HEK293 (cell line): Measurements from ENCODE around the gene RPL10A.

Experiments
- BCL6B ChIP-seq: fragments of 450-650 bp; formaldehyde crosslinking; IDR thresholded peaks from 2 replicates; pipeline ENCODE4 v1.5.1; 2017; ENCODE audit warnings: missing biosample characterization, missing genetic modification characterization
- HIC1 ChIP-seq: fragments of 450-650 bp; formaldehyde crosslinking; IDR thresholded peaks from 2 replicates; pipeline ENCODE4 v1.5.1; 2016; ENCODE audit warnings: missing biosample characterization, missing genetic modification characterization
- INSM2 ChIP-seq: fragments of 450-650 bp; formaldehyde crosslinking; IDR thresholded peaks from 2 replicates; pipeline ENCODE4 v1.5.1; 2016; ENCODE audit warnings: missing biosample characterization, missing genetic modification characterization
- KLF10 ChIP-seq: fragments of 450-650 bp; IDR thresholded peaks from 2 replicates; pipeline ENCODE4 v1.5.1; 2018; ENCODE audit warnings: missing biosample characterization, mild to moderate bottlenecking, missing genetic modification characterization
- KLF7 ChIP-seq: fragments of 450-650 bp; formaldehyde crosslinking; IDR thresholded peaks from 2 replicates; pipeline ENCODE4 v1.5.1; 2016; ENCODE audit warnings: missing biosample characterization, missing genetic modification characterization, borderline replicate concordance
- KLF8 ChIP-seq: fragments of 450-650 bp; formaldehyde crosslinking; IDR thresholded peaks from 2 replicates; pipeline ENCODE4 v1.5.1; 2016; ENCODE audit warnings: missing biosample characterization, missing genetic modification characterization
- MEIS1 ChIP-seq: sonication (generic); formaldehyde crosslinking; IDR thresholded peaks from 2 replicates; pipeline ENCODE4 v1.8.1; 2022; ENCODE audit warnings: missing genetic modification reagents, mild to moderate bottlenecking, borderline replicate concordance
- SETDB1 ChIP-seq: IDR thresholded peaks from one replicate; pipeline ENCODE4 v1.6.1; 2017; ENCODE audit warnings: mild to moderate bottlenecking, low read length, moderate library complexity, mixed read lengths; ENCODE audit not compliant: insufficient read length
- SP2 ChIP-seq: fragments of 450-650 bp; formaldehyde crosslinking; IDR thresholded peaks from 2 replicates; pipeline ENCODE4 v1.5.1; 2016; ENCODE audit warnings: missing biosample characterization, missing genetic modification characterization
- SP3 ChIP-seq: fragments of 450-650 bp; formaldehyde crosslinking; IDR thresholded peaks from 2 replicates; pipeline ENCODE4 v1.5.1; 2016; ENCODE audit warnings: missing biosample characterization, missing genetic modification characterization
- TSHZ1 ChIP-seq: fragments of 450-650 bp; formaldehyde crosslinking; IDR thresholded peaks from 2 replicates; pipeline ENCODE4 v1.5.1; 2016; ENCODE audit warnings: missing biosample characterization, missing genetic modification characterization, borderline replicate concordance
- ZBTB1 ChIP-seq: fragments of 450-650 bp; formaldehyde crosslinking; IDR thresholded peaks from 2 replicates; pipeline ENCODE4 v1.5.1; 2016; ENCODE audit warnings: missing biosample characterization, missing genetic modification characterization
- ZEB2 ChIP-seq: fragments of 450-650 bp; formaldehyde crosslinking; IDR thresholded peaks from 2 replicates; pipeline ENCODE4 v1.5.1; 2016; ENCODE audit warnings: missing biosample characterization, missing genetic modification characterization
- ZNF114 ChIP-seq: fragments of 450-650 bp; formaldehyde crosslinking; IDR thresholded peaks from 2 replicates; pipeline ENCODE4 v1.5.0; 2017; ENCODE audit warnings: missing biosample characterization, missing genetic modification characterization
- ZNF138 ChIP-seq: fragments of 450-650 bp; formaldehyde crosslinking; IDR thresholded peaks from 2 replicates; pipeline ENCODE4 v1.5.1; 2016; ENCODE audit warnings: missing biosample characterization, missing genetic modification characterization, borderline replicate concordance
- ZNF174 ChIP-seq: fragments of 450-650 bp; formaldehyde crosslinking; IDR thresholded peaks from 2 replicates; pipeline ENCODE4 v1.5.0; 2017; ENCODE audit warnings: missing biosample characterization, mild to moderate bottlenecking, missing genetic modification characterization
- ZNF214 ChIP-seq: fragments of 450-650 bp; formaldehyde crosslinking; IDR thresholded peaks from 2 replicates; pipeline ENCODE4 v1.5.1; 2017; ENCODE audit warnings: missing biosample characterization, mild to moderate bottlenecking, missing genetic modification characterization, borderline replicate concordance
- ZNF324 ChIP-seq: fragments of 450-650 bp; formaldehyde crosslinking; IDR thresholded peaks from 2 replicates; pipeline ENCODE4 v1.5.1; 2016; ENCODE audit warnings: missing biosample characterization, missing genetic modification characterization
- ZNF416 ChIP-seq: fragments of 450-650 bp; formaldehyde crosslinking; IDR thresholded peaks from 2 replicates; pipeline ENCODE4 v1.5.1; 2016; ENCODE audit warnings: missing biosample characterization, missing genetic modification characterization
- ZNF433 ChIP-seq: fragments of 450-650 bp; formaldehyde crosslinking; IDR thresholded peaks from 2 replicates; pipeline ENCODE4 v1.5.1; 2016; ENCODE audit warnings: missing biosample characterization, missing genetic modification characterization, low read depth
- ZNF48 ChIP-seq: fragments of 450-650 bp; formaldehyde crosslinking; IDR thresholded peaks from 2 replicates; pipeline ENCODE4 v1.5.1; 2016; ENCODE audit warnings: missing biosample characterization, missing genetic modification characterization
- ZNF548 ChIP-seq: fragments of 450-650 bp; formaldehyde crosslinking; IDR thresholded peaks from 2 replicates; pipeline ENCODE4 v1.5.1; 2016; ENCODE audit warnings: missing biosample characterization, missing genetic modification characterization
- ZNF561 ChIP-seq: fragments of 450-650 bp; IDR thresholded peaks from 2 replicates; pipeline ENCODE4 v1.5.1; 2018; ENCODE audit warnings: missing biosample characterization, missing genetic modification characterization, borderline replicate concordance
- ZNF610 ChIP-seq: fragments of 450-650 bp; formaldehyde crosslinking; IDR thresholded peaks from 2 replicates; pipeline ENCODE4 v1.5.1; 2016; ENCODE audit warnings: missing biosample characterization, missing genetic modification characterization, borderline replicate concordance
- ZNF654 ChIP-seq: fragments of 450-650 bp; formaldehyde crosslinking; IDR thresholded peaks from 2 replicates; pipeline ENCODE4 v1.5.1; 2016; ENCODE audit warnings: low read depth, missing biosample characterization, missing genetic modification characterization
- ZNF658 ChIP-seq: fragments of 450-650 bp; formaldehyde crosslinking; IDR thresholded peaks from 2 replicates; pipeline ENCODE4; 2016; ENCODE audit warnings: missing biosample characterization, missing genetic modification characterization
- ZNF704 ChIP-seq: fragments of 450-650 bp; formaldehyde crosslinking; IDR thresholded peaks from 2 replicates; pipeline ENCODE4 v1.5.1; 2016; ENCODE audit warnings: missing biosample characterization, missing genetic modification characterization
- ZNF791 ChIP-seq: fragments of 450-650 bp; formaldehyde crosslinking; IDR thresholded peaks from 2 replicates; pipeline ENCODE4 v1.5.1; 2016; ENCODE audit warnings: missing biosample characterization, missing genetic modification characterization
- ZNF843 ChIP-seq: fragments of 450-650 bp; formaldehyde crosslinking; IDR thresholded peaks from 2 replicates; pipeline ENCODE4 v1.5.1; 2016; ENCODE audit warnings: missing biosample characterization, missing genetic modification characterization
- ZSCAN16 ChIP-seq: fragments of 450-650 bp; formaldehyde crosslinking; IDR thresholded peaks from 2 replicates; pipeline ENCODE4 v1.5.1; 2016; ENCODE audit warnings: missing biosample characterization, missing genetic modification characterization
- ZXDB ChIP-seq: fragments of 450-650 bp; formaldehyde crosslinking; IDR thresholded peaks from 2 replicates; pipeline ENCODE4 v1.5.1; 2016; ENCODE audit warnings: missing biosample characterization, missing genetic modification characterization

Gene RPL10A

GRCh38 chr6:35449287-35449881, 18.8 kb upstream of the RPL10A start (continued):
- TF ChIP-seq TSHZ1 (no peak), ZNF548 (no peak), ZNF114 (tag by site-specific recombination) (no peak), SP2 (no peak), ZXDB (tag by site-specific recombination) (no peak), ZNF214 (tag by site-specific recombination) (no peak), ZNF561 (tag by site-specific recombination) (no peak), ZNF138 (tag by site-specific recombination) (no peak), MEIS1 (no peak), ZNF791 (tag by site-specific recombination) (no peak), ZNF610 (no peak), ZNF704 (tag by site-specific recombination) (no peak), ZNF174 (tag by site-specific recombination) (no peak), BCL6B (tag by site-specific recombination) (no peak), HIC1 (tag by site-specific recombination) (no peak), ZNF433 (tag by site-specific recombination) (no peak), ZSCAN16 (tag by site-specific recombination) (no peak), SETDB1 (no peak), ZNF654 (tag by site-specific recombination) (peak; percentile 95), ZEB2 (tag by site-specific recombination) (0 out of 2 replicates have a peak, but pooled peaks have one; percentile 36), SP3 (peak; percentile 14; the same call in 1 of the 2 replicates), ZNF48 (tag by site-specific recombination) (no peak), ZNF324 (tag by site-specific recombination) (no peak), ZNF658 (tag by site-specific recombination) (no peak), KLF10 (tag by site-specific recombination) (no peak), KLF7 (tag by site-specific recombination) (no peak), KLF8 (tag by site-specific recombination) (peak; percentile 35; the same call in 1 of the 2 replicates), ZNF843 (no peak), INSM2 (tag by site-specific recombination) (no peak), ZNF416 (no peak), ZBTB1 (tag by site-specific recombination) (no peak)
